PC-9 (cell line): ENCODE measurements around the gene UQCRQ. TPM values are rescaled to one million over a fixed set of nuclear protein-coding genes. Genes with fewer than 3 reads are reported as not detected.

Source experiments
- BruUV-seq: library from RNA; stranded (reverse); fragments of 400-500 nt; replicated peaks from 2 replicates; lab custom pipeline; 2021; lab: Mats Ljungman, UMichigan
- CTCF ChIA-PET: fragments of 300-600 bp; sonication (Branson Sonifier 250); formaldehyde crosslinking; loops from one replicate; lab custom pipeline; 2022; ENCODE audit warnings: antibody characterized with exemption; lab: Charles Lee
- POLR2A ChIA-PET: fragments of 300-600 bp; sonication (Branson Sonifier 250); formaldehyde crosslinking; loops from one replicate; lab custom pipeline; 2022; ENCODE audit warnings: antibody characterized with exemption; ENCODE audit not compliant: unreplicated experiment; lab: Charles Lee
- DNase-seq, 2 experiments: peaks; one replicate each; pipeline versions ENCODE4 v3.0.0 to v3.0.0-alpha.2; 2015 to 2022; ENCODE audit warnings: mixed read lengths in 1 of 2
- H2AFZ ChIP-seq: fragments of 200-600 bp; sonication (generic); 2 replicates; pipeline ENCODE4 v1.8.1; 2017; ENCODE audit warnings: antibody characterized with exemption
- H3F3A ChIP-seq: fragments of 200-600 bp; sonication (generic); 2 replicates; pipeline ENCODE4 v1.8.1; 2017; ENCODE audit warnings: antibody characterized with exemption, mild to moderate bottlenecking, low read depth; ENCODE audit not compliant: insufficient read depth
- H3K27ac ChIP-seq: fragments of 200-600 bp; sonication (generic); 2 replicates; pipeline ENCODE4 v1.6.1; 2016; ENCODE audit warnings: mixed run types
- H3K27me3 ChIP-seq: fragments of 200-600 bp; sonication (generic); 2 replicates; pipeline ENCODE4 v1.6.1; 2016; ENCODE audit warnings: low read depth, mixed run types; ENCODE audit not compliant: insufficient read depth
- H3K36me3 ChIP-seq: fragments of 200-600 bp; sonication (generic); 2 replicates; pipeline ENCODE4 v1.6.1; 2016; ENCODE audit warnings: low read depth, mixed run types
- H3K4me1 ChIP-seq: fragments of 200-600 bp; sonication (generic); replicated peaks from 2 replicates; pipeline ENCODE4 v1.6.1; 2016; ENCODE audit warnings: mixed run types; ENCODE audit not compliant: insufficient read depth
- H3K4me2 ChIP-seq: fragments of 200-600 bp; sonication (generic); 2 replicates; pipeline ENCODE4 v1.6.1; 2017; ENCODE audit warnings: mixed run types
- H3K4me3 ChIP-seq: fragments of 200-600 bp; sonication (generic); 2 replicates; pipeline ENCODE4 v1.6.1; 2016; ENCODE audit warnings: mixed run types
- H3K79me2 ChIP-seq: fragments of 200-600 bp; sonication (generic); 2 replicates; pipeline ENCODE4 v1.6.1; 2017; ENCODE audit warnings: low read depth, mixed run types
- H3K9me2 ChIP-seq: fragments of 200-600 bp; sonication (generic); 2 replicates; pipeline ENCODE4 v1.8.1; 2017; ENCODE audit warnings: mild to moderate bottlenecking; ENCODE audit not compliant: insufficient read depth
- H3K9me3 ChIP-seq: fragments of 200-600 bp; sonication (generic); 2 replicates; pipeline ENCODE4 v1.8.1; 2016; ENCODE audit warnings: low read depth; ENCODE audit not compliant: insufficient read depth
- H4K20me1 ChIP-seq: fragments of 200-600 bp; sonication (generic); 2 replicates; pipeline ENCODE4 v1.8.1; 2017; ENCODE audit not compliant: insufficient read depth
- EZH2 ChIP-seq: fragments of 200-600 bp; sonication (generic); IDR thresholded peaks from 2 replicates; pipeline ENCODE4 v1.8.0; 2017; ENCODE audit warnings: antibody characterized with exemption, low read depth
- intact Hi-C: fragments of 100-400 bp; cut with micrococcal nuclease; formaldehyde crosslinking; loops from one replicate; pipeline ENCODE4 v1.10.0; 2022; ENCODE audit not compliant: unreplicated experiment
- total RNA-seq: library from RNA; stranded (reverse); gene quantifications from 2 replicates; pipeline ENCODE4 v1.2.3, GENCODE V29; 2021
- TF ChIP-seq, protein P1 (sequence below): fragments of 200-600 bp; sonication (generic); conservative IDR thresholded peaks from 2 replicates; pipeline ENCODE4 v1.6.1; 2017; ENCODE audit warnings: mixed run types, antibody characterized with exemption, mild to moderate bottlenecking, moderate library complexity

UQCRQ gene
- total RNA-seq, 1 experiment from 2014 or later, result 414 TPM

DNA sequence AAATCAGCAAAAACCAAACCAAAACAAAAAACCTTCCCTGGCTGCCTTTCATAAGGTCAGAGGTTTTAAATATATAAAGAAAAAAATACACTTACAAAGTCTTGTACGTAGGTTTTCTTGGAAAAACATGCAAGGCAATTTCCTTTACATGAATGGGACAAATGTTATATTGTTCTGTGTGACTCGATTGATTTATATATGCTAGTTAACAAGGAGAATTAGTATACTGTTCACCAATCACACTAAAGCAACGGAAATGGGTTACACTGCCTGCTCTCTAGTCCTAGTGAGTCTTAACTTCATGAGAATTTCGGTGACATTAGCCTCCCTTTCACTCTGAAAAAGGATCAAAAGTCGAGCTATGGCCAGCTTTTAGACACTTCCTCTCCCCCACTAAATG lies 5.7 kb upstream of the UQCRQ start:
- DNase-seq, result no peak
- Histone ChIP-seq H3K9me2 (no peaks in the 10 kb centered on the region), H4K20me1 (no peaks in the 10 kb centered on the region), H3F3A (no peaks in the 10 kb centered on the region), H2AFZ (no peak overlapping the region), H3K4me2 (no peak overlapping the region), H3K4me3 (no peak overlapping the region), H3K9me3 (no peaks in the 10 kb centered on the region), H3K79me2 (no peaks in the 10 kb centered on the region), H3K36me3 (no peaks in the 10 kb centered on the region), H3K27ac (no peak overlapping the region), H3K27me3 (no peaks in the 10 kb centered on the region), H3K4me1 (peaks cover 8% of the 10 kb centered on the region)
- intact Hi-C loops, result loop anchor here (10.0 kb wide), 1 partner anchor 796 kb away; the partner anchor contains the start of gene IL3
- ChIA-PET POLR2A (no interaction called here), CTCF (no interaction called here)
- BruUV-seq, result no TSS peak
- TF ChIP-seq, protein P1, sequence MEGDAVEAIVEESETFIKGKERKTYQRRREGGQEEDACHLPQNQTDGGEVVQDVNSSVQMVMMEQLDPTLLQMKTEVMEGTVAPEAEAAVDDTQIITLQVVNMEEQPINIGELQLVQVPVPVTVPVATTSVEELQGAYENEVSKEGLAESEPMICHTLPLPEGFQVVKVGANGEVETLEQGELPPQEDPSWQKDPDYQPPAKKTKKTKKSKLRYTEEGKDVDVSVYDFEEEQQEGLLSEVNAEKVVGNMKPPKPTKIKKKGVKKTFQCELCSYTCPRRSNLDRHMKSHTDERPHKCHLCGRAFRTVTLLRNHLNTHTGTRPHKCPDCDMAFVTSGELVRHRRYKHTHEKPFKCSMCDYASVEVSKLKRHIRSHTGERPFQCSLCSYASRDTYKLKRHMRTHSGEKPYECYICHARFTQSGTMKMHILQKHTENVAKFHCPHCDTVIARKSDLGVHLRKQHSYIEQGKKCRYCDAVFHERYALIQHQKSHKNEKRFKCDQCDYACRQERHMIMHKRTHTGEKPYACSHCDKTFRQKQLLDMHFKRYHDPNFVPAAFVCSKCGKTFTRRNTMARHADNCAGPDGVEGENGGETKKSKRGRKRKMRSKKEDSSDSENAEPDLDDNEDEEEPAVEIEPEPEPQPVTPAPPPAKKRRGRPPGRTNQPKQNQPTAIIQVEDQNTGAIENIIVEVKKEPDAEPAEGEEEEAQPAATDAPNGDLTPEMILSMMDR, result no peak
- TF ChIP-seq EZH2, result no peak

DNA sequence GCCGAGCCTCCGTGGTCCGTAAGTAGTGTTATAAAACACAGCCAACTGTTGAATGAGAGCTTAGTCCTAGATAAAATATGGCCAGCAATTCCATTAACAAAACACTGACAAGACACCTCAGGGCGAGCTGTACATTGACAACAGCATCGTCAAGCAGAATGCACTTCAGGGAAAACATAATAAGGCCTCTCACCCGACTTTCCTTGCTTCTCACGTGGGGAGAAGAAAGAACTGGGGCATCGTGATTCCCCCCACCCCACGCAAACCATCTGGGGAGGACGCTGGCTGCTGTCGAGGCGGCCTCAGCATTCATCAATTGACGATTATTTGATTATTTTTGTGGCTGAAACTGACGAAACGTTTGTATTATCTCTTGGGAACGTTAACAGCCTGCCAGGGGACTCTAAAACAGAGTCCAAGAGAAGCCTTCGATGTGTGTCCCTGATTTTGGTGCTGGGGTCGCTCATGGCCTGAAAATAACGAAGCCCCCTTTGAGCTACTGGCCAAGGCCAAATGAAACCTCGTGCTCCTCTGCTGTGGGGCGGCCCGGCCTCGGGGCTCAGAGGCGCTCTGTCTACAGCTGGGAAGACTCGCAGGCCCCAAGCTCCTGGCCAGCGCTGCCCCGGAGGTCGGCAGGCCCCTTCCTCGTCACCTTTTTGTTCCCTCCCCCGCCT lies 637 bp upstream of the UQCRQ start:
- TSS peak; percentile 90 for BruUV-seq
- peaks cover 19% of the 10 kb centered on the region for H3K79me2 ChIP-seq
- POLR2A ChIA-PET, result interaction anchor here (0.7 to 1.0 kb wide), 2 partner anchors 26 to 146 kb away, joined by 3 to 4 read pairs; no protein-coding TSS in a partner anchor
- intact Hi-C loops, result loop anchor here (1.0 to 10.0 kb wide), 5 partner anchors 36 to 801 kb away; partner anchors contain the start of genes IL3 and SHROOM1
- H3K9me2 ChIP-seq, result no peaks in the 10 kb centered on the region
- H3K9me3 ChIP-seq, result no peaks in the 10 kb centered on the region
- peak overlapping the region; percentile 76 for H3K4me3 ChIP-seq
- peaks cover 20% of the 10 kb centered on the region; the same call in 1 of the 2 replicates for H3K36me3 ChIP-seq
- H3K27ac ChIP-seq, result peak overlapping the region; percentile 69
- H4K20me1 ChIP-seq, result no peaks in the 10 kb centered on the region
- no peak for DNase-seq
- TF ChIP-seq EZH2, result no peak
- H2AFZ ChIP-seq, result peak overlapping the region; percentile 90
- peaks cover 20% of the 10 kb centered on the region; the same call in 1 of the 2 replicates for H3F3A ChIP-seq
- peak overlapping the region; percentile 96 for H3K4me2 ChIP-seq
- no peaks in the 10 kb centered on the region for H3K27me3 ChIP-seq
- CTCF ChIA-PET, result interaction anchor here (0.6 to 1.2 kb wide), 4 partner anchors 35 to 247 kb away, joined by 4 to 5 read pairs (median 4); no protein-coding TSS in a partner anchor
- peaks cover 18% of the 10 kb centered on the region for H3K4me1 ChIP-seq

DNA sequence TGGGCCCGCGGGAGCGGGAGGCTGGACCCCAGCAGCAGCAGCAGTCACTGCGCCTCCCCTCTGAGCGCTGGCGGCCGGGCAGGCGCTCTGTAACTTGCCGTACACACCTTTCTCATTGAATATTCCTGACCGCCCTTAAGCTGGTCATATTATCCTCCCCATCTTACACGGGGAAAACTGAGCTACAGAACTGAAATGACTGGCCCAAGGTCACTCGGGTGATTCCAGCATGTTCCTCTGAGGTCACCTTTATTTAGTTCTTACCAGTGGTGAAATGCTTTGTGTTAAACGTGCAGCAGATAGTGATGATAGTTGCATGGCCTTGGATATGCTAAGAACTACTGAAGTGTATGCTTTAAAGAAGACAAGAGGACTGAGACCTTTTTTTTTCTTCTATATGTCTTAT lies 607 bp downstream of the UQCRQ start:
- no TSS peak for BruUV-seq
- ChIA-PET POLR2A (interaction anchor here (0.6 kb wide), 1 partner anchor 1184 kb away, joined by 23 read pairs; no protein-coding TSS in a partner anchor), CTCF (interaction anchor here (0.6 to 1.6 kb wide), 2 partner anchors 38 to 465 kb away, joined by 3 to 5 read pairs; no protein-coding TSS in a partner anchor)
- Histone ChIP-seq H2AFZ (peak overlapping the region; percentile 90), H3K36me3 (peaks cover 20% of the 10 kb centered on the region; the same call in 1 of the 2 replicates), H4K20me1 (no peaks in the 10 kb centered on the region), H3K4me3 (peak overlapping the region; percentile 76), H3K9me2 (no peaks in the 10 kb centered on the region), H3F3A (peaks cover 29% of the 10 kb centered on the region; the same call in 1 of the 2 replicates), H3K79me2 (peaks cover 19% of the 10 kb centered on the region), H3K9me3 (no peaks in the 10 kb centered on the region), H3K27ac (peak overlapping the region; percentile 69), H3K4me2 (peak overlapping the region; percentile 96), H3K4me1 (peaks cover 18% of the 10 kb centered on the region), H3K27me3 (no peaks in the 10 kb centered on the region)
- TF ChIP-seq, protein P1, result no peak
- TF ChIP-seq EZH2, result no peak
- intact Hi-C loops, result loop anchor here (5.0 to 10.0 kb wide), 4 partner anchors 115 to 802 kb away; partner anchors contain the start of gene IL3
- no peak for DNase-seq
